Body of pancreas (tissue), 4 donors: ENCODE data around the gene SKAP2. TPM values are rescaled to one million over a fixed set of nuclear protein-coding genes. Genes with fewer than 3 reads are reported as not detected.

ENCODE experiments used
- ATAC-seq: fragments of 150-250 bp; one replicate; pipeline ENCODE4 v1.9.1; 2016
- DNase-seq, 4 donors: peaks; one replicate each; pipeline ENCODE4 v3.0.0-alpha.2; 2019
- H3K27ac ChIP-seq, 4 donors: fragments of 200-600 bp; sonication (generic); 1 replicate in 3 of 4; 2 replicates in 1 of 4; pipeline versions ENCODE4 v1.5.1 to v1.6.1; 2016 to 2019; ENCODE audit warnings: mild to moderate bottlenecking in 1 of 4, mixed read lengths in 1 of 4, moderate library complexity in 1 of 4
- H3K27me3 ChIP-seq, 2 donors: fragments of 200-600 bp; sonication (generic); one replicate each; pipeline ENCODE4 v1.6.0; 2016; ENCODE audit warnings: mild to moderate bottlenecking in 1 of 2
- H3K36me3 ChIP-seq, 2 donors: fragments of 200-600 bp; sonication (generic); replicated peaks in 1 of 2; 2 replicates each; pipeline ENCODE4 v1.5.1; 2016; ENCODE audit warnings: low read depth in 2 of 2; ENCODE audit not compliant: insufficient read depth in 1 of 2
- H3K4me1 ChIP-seq: fragments of 200-600 bp; sonication (generic); one replicate; pipeline ENCODE4 v1.6.0; 2016
- H3K4me3 ChIP-seq, 2 donors: fragments of 200-600 bp; sonication (generic); 1 replicate in 1 of 2; 2 replicates in 1 of 2; pipeline ENCODE4 v1.5.1; 2016 to 2019
- H3K9me3 ChIP-seq, 3 donors: fragments of 200-600 bp; sonication (generic); 1 replicate in 2 of 3; 2 replicates in 1 of 3; pipeline ENCODE4 v1.5.1; 2016
- CTCF ChIP-seq, 7 experiments: fragments of 450-650 bp in 4 of 7; fragments of 200-600 bp in 3 of 7; sonication (generic) in 3 of 7; IDR thresholded peaks; one replicate each; pipeline ENCODE4 v1.5.1; 2016 to 2019; ENCODE audit warnings: antibody characterized with exemption in 7 of 7
- POLR2A ChIP-seq, 3 donors: fragments of 450-650 bp; IDR thresholded peaks; one replicate each; pipeline ENCODE4 v1.6.1; 2016; ENCODE audit warnings: antibody characterized with exemption in 3 of 3, mild to moderate bottlenecking in 2 of 3
- WGBS, 2 donors: methylation state at CpG; one replicate each; pipeline ENCODE4 v1.1.5; 2017; 5-methylcytosine and 5-hydroxymethylcytosine counted together
- intact Hi-C: fragments of 100-400 bp; cut with DNase I; formaldehyde crosslinking; loops from one replicate; pipeline ENCODE4 v1.15.1; 2023
- total RNA-seq, 2 donors: library from RNA; depleted of rRNA; stranded (reverse); fragments of >200 nt; gene quantifications; one replicate each; pipeline ENCODE4 v1.1.0, GENCODE V29; 2016

The SKAP2 gene
- total RNA-seq, 2 donors from 2014 or later: 8.6 to 12.7 TPM

DNA sequence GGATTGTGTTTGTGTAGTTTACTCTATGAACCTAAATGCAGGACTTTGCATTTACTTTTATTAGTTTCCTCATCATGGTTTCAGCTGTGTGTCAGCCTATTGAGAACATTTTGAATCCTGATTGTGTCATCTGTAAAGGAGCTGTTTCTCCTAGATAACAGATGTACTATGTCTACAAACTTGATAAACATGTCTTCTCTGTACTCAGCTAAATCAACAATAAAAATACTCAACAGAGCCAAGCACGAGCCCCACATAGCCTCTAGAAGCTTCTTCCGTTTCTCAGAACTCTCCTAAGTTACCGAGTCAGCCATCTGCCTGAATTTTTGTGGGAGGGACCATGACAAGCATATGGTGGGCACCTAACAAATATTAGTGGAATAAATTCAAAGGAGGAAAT lies 234.7 kb downstream of the SKAP2 start:
- intact Hi-C loops: no loop called here
- DNase-seq (no peak), ATAC-seq (no peak)
- TF ChIP-seq POLR2A (IDR thresholded peaks at IDR 0.05): no peak
- TF ChIP-seq CTCF (IDR thresholded peaks at IDR 0.05): no peak
- no peak overlapping the region for H3K4me3 ChIP-seq
- H3K27ac ChIP-seq: no peak overlapping the region
- 74 to 90% methylated on average over 3 of the region's 3 CpGs for WGBS, 2 donors
- H3K27me3 ChIP-seq: no peaks in the 10 kb centered on the region
- no peaks in the 10 kb centered on the region for H3K36me3 ChIP-seq
- H3K4me1 ChIP-seq: no peaks in the 10 kb centered on the region
- H3K9me3 ChIP-seq: no peaks in the 10 kb centered on the region

DNA sequence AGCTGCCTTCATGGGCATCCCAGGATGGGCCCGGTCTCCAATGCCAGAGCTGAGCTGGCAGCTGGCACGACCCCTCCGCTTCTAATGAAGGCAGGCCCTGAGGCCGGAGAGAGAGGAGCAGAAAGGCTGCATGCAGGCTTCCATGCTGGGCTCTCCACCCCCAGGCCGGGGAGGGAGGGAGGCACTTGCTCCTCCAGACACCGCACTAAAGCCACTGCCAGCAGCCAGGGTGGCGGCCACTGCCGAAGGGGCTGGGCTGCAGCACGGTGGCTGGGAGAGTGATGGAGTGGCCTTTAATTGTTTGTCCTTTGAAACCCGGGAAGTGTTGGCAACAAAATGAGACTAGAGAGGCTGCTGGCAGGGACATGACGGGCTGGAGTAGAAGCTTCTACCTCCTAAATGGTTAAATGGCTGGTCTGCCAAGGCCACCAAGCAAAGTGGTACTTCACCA lies 236.5 kb downstream of the SKAP2 start:
- ATAC-seq: peak; percentile 42

DNA sequence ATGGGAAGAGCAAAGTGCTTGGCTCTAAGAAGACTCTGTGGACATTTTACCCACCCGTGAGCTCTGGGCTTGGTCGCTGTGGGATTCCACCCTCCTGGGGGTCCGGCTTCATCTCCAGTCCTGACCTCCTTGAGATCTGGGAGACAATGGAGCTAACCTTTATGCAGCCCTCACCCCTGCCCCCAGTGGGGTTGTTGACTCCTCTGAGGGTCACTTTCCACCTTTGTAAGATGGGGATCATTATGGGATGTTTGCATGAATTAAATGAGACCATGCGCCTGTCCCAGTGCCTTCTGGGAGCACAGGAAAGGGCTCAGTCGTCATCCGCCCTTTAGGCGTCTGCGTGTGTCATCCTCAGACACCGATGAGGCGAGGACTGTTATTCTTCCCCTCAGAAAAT lies 237.2 kb downstream of the SKAP2 start:
- no peaks in the 10 kb centered on the region for H3K4me1 ChIP-seq
- TF ChIP-seq POLR2A (IDR thresholded peaks at IDR 0.05) (no peak), CTCF (IDR thresholded peaks at IDR 0.05) (no peak)
- intact Hi-C loops: no loop called here
- H3K36me3 ChIP-seq: no peaks in the 10 kb centered on the region
- no peaks in the 10 kb centered on the region for H3K9me3 ChIP-seq
- H3K27me3 ChIP-seq: no peaks in the 10 kb centered on the region
- H3K4me3 ChIP-seq: no peak overlapping the region
- no peak for DNase-seq
- ATAC-seq: no peak
- 92 to 98% methylated on average over 10 of the region's 10 CpGs for WGBS, 2 donors
- H3K27ac ChIP-seq: no peak overlapping the region

More for the DNA sequence above, 236.5 kb downstream of the SKAP2 start:
- intact Hi-C loops: no loop called here
- Histone ChIP-seq H3K9me3 (no peaks in the 10 kb centered on the region), H3K27ac (no peak overlapping the region), H3K27me3 (no peaks in the 10 kb centered on the region), H3K4me1 (no peaks in the 10 kb centered on the region), H3K36me3 (no peaks in the 10 kb centered on the region), H3K4me3 (no peak overlapping the region)
- 65% methylated on average over 9 to 11 of the region's 11 CpGs for WGBS, 2 donors
- TF ChIP-seq POLR2A (IDR thresholded peaks at IDR 0.05) (no peak), CTCF (IDR thresholded peaks at IDR 0.05) (no peak)
- no peak for DNase-seq

- WGBS, 2 donors: 85 to 90% methylated on average over 2 of the region's 2 CpGs
- intact Hi-C loops: no loop called here
- H3K4me1 ChIP-seq: no peaks in the 10 kb centered on the region
- no peaks in the 10 kb centered on the region for H3K36me3 ChIP-seq
- no peak for TF ChIP-seq CTCF (IDR thresholded peaks at IDR 0.05)
- TF ChIP-seq POLR2A (IDR thresholded peaks at IDR 0.05): no peak
- ATAC-seq: no peak
- H3K9me3 ChIP-seq: no peaks in the 10 kb centered on the region
- no peak overlapping the region for H3K27ac ChIP-seq
- no peaks in the 10 kb centered on the region for H3K27me3 ChIP-seq
- H3K4me3 ChIP-seq: no peak overlapping the region
- DNase-seq: no peak
Measured at GRCh38 chr7:26626687-26627086, 237.7 kb downstream of the SKAP2 start.

DNA sequence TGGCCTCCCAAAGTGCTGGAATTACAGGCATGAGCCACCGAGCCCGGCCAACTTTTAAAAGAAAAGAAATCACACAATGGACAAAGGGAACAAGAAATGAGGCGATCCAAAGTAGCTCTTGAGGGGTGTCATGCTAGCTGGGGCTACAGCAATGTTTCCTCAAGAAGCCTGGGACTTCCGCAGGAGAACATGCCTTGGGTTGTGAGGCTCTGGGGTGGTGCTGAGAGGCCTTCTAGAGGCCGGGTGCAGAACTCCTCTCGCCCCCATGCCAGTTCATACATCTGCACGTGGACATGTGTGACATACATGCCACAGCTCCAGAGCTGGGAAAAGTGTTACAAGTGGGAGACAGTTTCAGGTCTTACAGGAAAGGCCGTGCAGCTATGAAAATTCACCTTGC lies 238.2 kb downstream of the SKAP2 start:
- Histone ChIP-seq H3K27ac (no peak overlapping the region), H3K9me3 (no peaks in the 10 kb centered on the region), H3K4me3 (no peak overlapping the region), H3K27me3 (no peaks in the 10 kb centered on the region), H3K4me1 (no peaks in the 10 kb centered on the region), H3K36me3 (no peaks in the 10 kb centered on the region)
- WGBS, 2 donors: 93 to 94% methylated on average over 7 to 8 of the region's 8 CpGs
- TF ChIP-seq CTCF (IDR thresholded peaks at IDR 0.05): no peak
- TF ChIP-seq POLR2A (IDR thresholded peaks at IDR 0.05): no peak
- no peak for DNase-seq
- intact Hi-C loops: no loop called here
- no peak for ATAC-seq
